Activated CD4-positive, alpha-beta memory T cell treated with anti-CD3 and anti-CD28 coated beads for 36 hours (primary cell): ENCODE measurements around the gene ARID5B. TPM values are rescaled to one million over a fixed set of nuclear protein-coding genes. Genes with fewer than 3 reads are reported as not detected.

Source experiments
- CTCF ChIA-PET: fragments of 350-600 bp; sonication (Branson Sonifier 250); formaldehyde crosslinking; loops from one replicate; lab custom pipeline; 2021; ENCODE audit warnings: antibody characterized with exemption, inconsistent platforms; lab: Charles Lee
- POLR2A ChIA-PET: fragments of 350-600 bp; sonication (Branson Sonifier 250); formaldehyde crosslinking; loops from one replicate; lab custom pipeline; 2021; ENCODE audit warnings: antibody characterized with exemption; lab: Charles Lee
- DNase-seq: peaks from one replicate; pipeline ENCODE4 v3.0.0-alpha.2; 2020
- H3K27ac Mint-ChIP-seq: one replicate; pipeline ENCODE4 v1.8.0; 2021; ENCODE audit warnings: mixed read lengths
- H3K27me3 Mint-ChIP-seq: one replicate; pipeline ENCODE4 v1.8.0; 2021; ENCODE audit warnings: mixed read lengths
- H3K36me3 Mint-ChIP-seq: one replicate; pipeline ENCODE4 v1.8.0; 2021; ENCODE audit warnings: mixed read lengths
- H3K4me1 Mint-ChIP-seq: one replicate; pipeline ENCODE4 v1.8.0; 2021; ENCODE audit warnings: low read depth, mixed read lengths
- H3K4me3 Mint-ChIP-seq: one replicate; pipeline ENCODE4 v1.8.0; 2021; ENCODE audit warnings: mild to moderate bottlenecking, mixed read lengths
- H3K9me3 Mint-ChIP-seq: one replicate; pipeline ENCODE4 v1.8.0; 2021; ENCODE audit warnings: mixed read lengths
- intact Hi-C: fragments of 100-400 bp; cut with micrococcal nuclease; formaldehyde crosslinking; loops from one replicate; pipeline ENCODE4 v1.15.1; 2023
- total RNA-seq, 2 experiments: library from RNA; stranded (reverse); gene quantifications; one replicate each; pipeline ENCODE4 v1.2.3, GENCODE V29; 2021

Gene ARID5B
- total RNA-seq, 2 experiments from 2014 or later, result 79.4 to 79.6 TPM

DNA sequence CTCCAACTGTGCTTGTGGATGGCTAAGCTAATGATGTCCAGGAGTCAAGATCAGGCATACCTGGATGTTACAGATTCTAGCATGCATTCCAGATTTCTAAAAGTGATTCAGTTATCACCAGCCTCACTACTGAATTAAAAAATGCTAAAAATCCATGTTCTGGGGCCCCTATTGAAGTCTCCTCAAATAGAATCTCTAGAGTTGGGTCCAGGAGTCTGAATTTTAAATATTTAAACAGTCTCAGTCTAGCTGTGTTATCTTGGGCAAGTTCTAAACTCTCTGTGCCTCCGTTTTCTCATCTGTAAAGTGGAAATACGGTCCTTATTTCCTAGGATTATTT, 5.0 kb downstream of the ARID5B start:
- Mint-ChIP-seq H3K4me3 (no peak overlapping the region), H3K27ac (no peak overlapping the region), H3K9me3 (no peaks in the 10 kb centered on the region), H3K36me3 (peaks cover 52% of the 10 kb centered on the region), H3K4me1 (peaks cover 54% of the 10 kb centered on the region), H3K27me3 (no peaks in the 10 kb centered on the region)
- no peak for DNase-seq
- intact Hi-C loops, result loop anchor here (10.0 kb wide), 1 partner anchor 2002 kb away; the partner anchor contains the start of gene CCDC6
- CTCF ChIA-PET, result interaction anchor here (1.0 to 2.2 kb wide), 5 partner anchors 10 to 32 kb away, joined by 5 to 11 read pairs (median 7); no protein-coding TSS in a partner anchor
- POLR2A ChIA-PET, result interaction anchor here (1.1 to 5.9 kb wide), 4 partner anchors 28 to 147 kb away, joined by 3 to 67 read pairs (median 3); no protein-coding TSS in a partner anchor

DNA sequence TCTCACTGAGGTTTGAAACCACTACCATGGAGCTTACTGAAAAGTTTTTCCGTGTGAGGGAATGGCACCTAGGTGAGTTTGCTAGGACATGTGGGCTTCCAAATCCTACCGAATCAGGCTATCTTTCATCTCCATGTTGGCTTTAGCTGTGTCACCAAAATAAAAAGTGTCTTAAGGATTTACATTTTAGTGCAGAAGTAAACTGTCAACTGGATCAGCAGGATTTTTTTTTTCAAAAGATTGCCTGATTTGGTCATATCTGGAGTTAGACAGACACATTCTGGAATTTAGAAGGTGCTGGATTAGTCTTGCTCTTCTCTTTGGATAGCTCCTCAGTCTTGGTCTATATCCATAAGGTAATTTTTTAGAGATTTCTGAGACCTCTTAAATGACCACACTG, 5.5 kb downstream of the ARID5B start:
- Mint-ChIP-seq H3K36me3 (peaks cover 53% of the 10 kb centered on the region), H3K27me3 (no peaks in the 10 kb centered on the region), H3K9me3 (no peaks in the 10 kb centered on the region), H3K4me1 (peaks cover 58% of the 10 kb centered on the region), H3K4me3 (no peak overlapping the region), H3K27ac (peak overlapping the region; percentile 33)
- DNase-seq, result no peak
- ChIA-PET POLR2A (interaction anchor here (1.3 kb wide), 1 partner anchor 146 kb away, joined by 3 read pairs; no protein-coding TSS in a partner anchor), CTCF (interaction anchor here (1.8 to 2.2 kb wide), 3 partner anchors 10 to 32 kb away, joined by 5 to 11 read pairs (median 7); no protein-coding TSS in a partner anchor)
- intact Hi-C loops, result loop anchor here (10.0 kb wide), 1 partner anchor 2002 kb away; the partner anchor contains the start of gene CCDC6

DNA sequence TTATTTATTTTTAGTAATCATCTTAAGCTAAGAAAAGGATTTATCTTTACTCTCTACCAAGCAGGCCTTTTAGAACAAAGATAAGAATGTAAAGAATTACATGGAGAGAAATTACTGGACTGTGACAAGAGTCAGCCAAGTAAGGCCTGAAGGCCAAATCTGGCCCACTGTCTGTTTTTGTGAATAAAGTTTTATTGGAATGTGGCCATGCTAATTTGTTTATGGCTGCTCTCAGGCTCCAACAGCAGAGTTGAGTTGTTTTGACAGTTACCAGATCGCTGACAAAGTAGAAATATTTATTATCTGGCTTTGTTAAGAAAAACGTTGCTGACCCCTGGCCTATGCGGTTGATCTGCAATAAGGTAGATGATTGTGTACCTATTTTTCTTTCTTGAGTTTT, 6.1 kb downstream of the ARID5B start:
- H3K4me3 Mint-ChIP-seq, result no peak overlapping the region
- peaks cover 61% of the 10 kb centered on the region for H3K4me1 Mint-ChIP-seq
- peaks cover 51% of the 10 kb centered on the region for H3K36me3 Mint-ChIP-seq
- H3K27ac Mint-ChIP-seq, result no peak overlapping the region
- ChIA-PET CTCF (no interaction called here), POLR2A (no interaction called here)
- no peaks in the 10 kb centered on the region for H3K9me3 Mint-ChIP-seq
- intact Hi-C loops, result loop anchor here (10.0 kb wide), 1 partner anchor 2003 kb away; the partner anchor contains the start of gene CCDC6
- no peaks in the 10 kb centered on the region for H3K27me3 Mint-ChIP-seq
- DNase-seq, result no peak

DNA sequence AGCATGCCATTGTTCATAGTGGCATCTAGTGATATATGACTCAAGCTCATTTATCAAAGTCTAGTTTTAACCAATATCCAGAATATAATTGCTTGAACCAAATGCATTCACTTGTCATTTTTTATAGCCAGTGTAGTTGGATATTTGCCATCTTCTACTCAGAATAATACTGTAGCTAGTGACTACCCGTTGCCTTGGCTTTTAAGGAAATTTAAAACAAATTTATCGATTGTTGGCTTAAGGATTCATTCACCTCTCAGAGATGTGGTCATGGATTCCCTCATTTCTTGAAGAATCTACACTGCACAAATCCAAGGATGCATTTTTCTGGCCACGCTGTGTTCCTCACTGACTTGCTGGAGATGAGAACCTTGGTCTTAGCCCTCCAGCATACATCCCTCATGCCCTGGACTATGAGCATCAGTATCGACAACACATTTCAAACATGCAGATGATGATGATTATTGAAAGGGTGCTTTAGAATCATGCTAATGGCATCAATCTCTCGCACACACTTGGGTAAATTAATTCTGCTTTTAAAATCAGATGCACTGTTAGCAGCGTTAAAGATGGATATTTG, 8.8 kb downstream of the ARID5B start:
- ChIA-PET CTCF (no interaction called here), POLR2A (no interaction called here)
- no peak overlapping the region for H3K27ac Mint-ChIP-seq
- no peaks in the 10 kb centered on the region for H3K27me3 Mint-ChIP-seq
- H3K4me3 Mint-ChIP-seq, result no peak overlapping the region
- intact Hi-C loops, result no loop called here
- H3K9me3 Mint-ChIP-seq, result no peaks in the 10 kb centered on the region
- H3K4me1 Mint-ChIP-seq, result peaks cover 73% of the 10 kb centered on the region
- peaks cover 58% of the 10 kb centered on the region for H3K36me3 Mint-ChIP-seq
- no peak for DNase-seq

DNA sequence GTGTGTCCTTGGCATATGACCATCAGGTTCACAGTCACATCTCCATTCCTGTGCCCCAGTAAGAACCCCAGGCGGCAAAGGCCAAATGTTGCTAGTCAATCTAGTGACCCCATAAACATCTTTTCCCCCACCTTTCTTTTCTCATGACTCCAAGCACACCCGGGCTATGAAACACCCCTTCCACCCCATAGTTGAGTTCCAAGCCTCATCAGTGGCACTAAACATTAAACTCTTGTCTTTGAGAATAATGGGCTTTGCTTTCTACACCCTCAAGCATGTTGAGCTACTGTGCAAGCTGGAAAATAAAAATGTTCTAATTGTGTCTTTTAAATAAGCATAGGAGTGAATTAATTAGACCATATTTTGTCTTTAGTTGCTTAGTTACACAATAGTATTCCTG, 9.4 kb downstream of the ARID5B start:
- ChIA-PET POLR2A (no interaction called here), CTCF (no interaction called here)
- H3K9me3 Mint-ChIP-seq, result no peaks in the 10 kb centered on the region
- H3K27ac Mint-ChIP-seq, result no peak overlapping the region
- no peaks in the 10 kb centered on the region for H3K27me3 Mint-ChIP-seq
- intact Hi-C loops, result no loop called here
- H3K4me3 Mint-ChIP-seq, result no peak overlapping the region
- H3K36me3 Mint-ChIP-seq, result peaks cover 61% of the 10 kb centered on the region
- no peak for DNase-seq
- H3K4me1 Mint-ChIP-seq, result peaks cover 70% of the 10 kb centered on the region

DNA sequence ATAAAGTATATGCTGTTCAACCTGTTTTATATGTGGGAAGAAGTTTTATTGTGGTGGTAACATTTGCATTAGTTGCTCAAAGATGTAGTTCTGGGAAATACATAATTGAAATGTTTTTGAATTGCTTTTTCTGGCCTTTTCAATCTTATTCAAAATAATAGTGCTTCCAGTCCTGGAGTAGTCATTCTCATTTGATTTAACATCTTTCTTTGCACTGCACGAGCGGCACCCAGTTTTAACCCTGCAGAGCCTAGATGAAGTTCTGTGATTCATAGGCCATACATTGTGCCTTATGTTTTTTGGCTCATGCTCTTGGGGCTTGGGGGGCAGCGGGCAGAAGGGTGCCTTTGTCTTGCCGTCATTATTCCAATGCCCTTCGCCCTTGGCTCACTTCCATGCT, 9.9 kb downstream of the ARID5B start:
- intact Hi-C loops, result no loop called here
- no peaks in the 10 kb centered on the region for H3K27me3 Mint-ChIP-seq
- no peak for DNase-seq
- H3K4me3 Mint-ChIP-seq, result no peak overlapping the region
- H3K36me3 Mint-ChIP-seq, result peaks cover 61% of the 10 kb centered on the region
- ChIA-PET POLR2A (no interaction called here), CTCF (no interaction called here)
- no peak overlapping the region for H3K27ac Mint-ChIP-seq
- H3K4me1 Mint-ChIP-seq, result peaks cover 66% of the 10 kb centered on the region
- H3K9me3 Mint-ChIP-seq, result no peaks in the 10 kb centered on the region

DNA sequence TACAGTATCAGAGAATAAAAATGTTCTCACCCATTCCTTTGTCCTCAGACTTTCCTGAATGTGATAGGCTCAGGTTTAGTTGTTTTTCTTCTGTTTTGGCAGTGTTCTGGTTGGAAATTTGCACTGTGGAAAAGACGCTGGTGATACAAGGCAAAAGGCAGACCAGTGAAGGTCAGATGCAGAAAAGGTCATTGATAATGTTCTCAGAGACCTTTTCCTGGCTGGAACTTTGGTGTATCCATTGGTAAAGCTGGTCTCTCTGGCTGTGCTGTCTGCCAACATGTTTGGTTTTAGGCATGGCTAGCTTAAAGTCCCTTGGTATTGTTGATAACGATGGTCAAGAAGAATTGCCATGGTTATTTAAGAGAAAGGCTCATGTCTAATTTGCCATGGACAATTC, 11.5 kb downstream of the ARID5B start:
- no peaks in the 10 kb centered on the region for H3K27me3 Mint-ChIP-seq
- intact Hi-C loops, result no loop called here
- no peak for DNase-seq
- no peak overlapping the region for H3K4me3 Mint-ChIP-seq
- peak overlapping the region; percentile 30 for H3K27ac Mint-ChIP-seq
- ChIA-PET CTCF (interaction anchor here (1.3 kb wide), 1 partner anchor 16 kb away, joined by 4 read pairs; no protein-coding TSS in a partner anchor), POLR2A (no interaction called here)
- H3K9me3 Mint-ChIP-seq, result peaks cover 4% of the 10 kb centered on the region
- H3K36me3 Mint-ChIP-seq, result peaks cover 69% of the 10 kb centered on the region
- peaks cover 70% of the 10 kb centered on the region for H3K4me1 Mint-ChIP-seq

DNA sequence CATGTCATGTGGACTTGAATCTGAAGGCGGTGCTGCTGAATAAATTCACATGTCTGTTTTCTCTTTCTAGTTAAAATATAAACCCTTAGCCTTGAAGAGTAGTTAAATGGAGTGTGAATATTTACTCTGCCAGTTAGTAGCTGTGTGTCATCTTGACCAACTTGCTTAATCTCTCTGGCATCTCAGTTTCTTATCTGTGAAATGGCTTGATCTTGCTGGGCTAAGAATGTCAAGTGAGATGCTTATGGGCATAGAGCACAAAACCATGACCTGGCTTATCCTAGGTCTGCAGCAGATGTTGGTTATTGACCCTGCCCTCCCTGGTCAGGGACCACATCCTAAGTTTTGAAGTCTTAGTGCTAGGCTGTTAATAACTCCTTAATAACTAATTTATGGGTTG, 16.6 kb downstream of the ARID5B start:
- Mint-ChIP-seq H3K36me3 (peaks cover 70% of the 10 kb centered on the region), H3K27me3 (no peaks in the 10 kb centered on the region), H3K9me3 (peaks cover 7% of the 10 kb centered on the region), H3K4me3 (no peak overlapping the region), H3K4me1 (peaks cover 69% of the 10 kb centered on the region), H3K27ac (peak overlapping the region; percentile 29)
- ChIA-PET POLR2A (no interaction called here), CTCF (no interaction called here)
- DNase-seq, result no peak
- intact Hi-C loops, result no loop called here

DNA sequence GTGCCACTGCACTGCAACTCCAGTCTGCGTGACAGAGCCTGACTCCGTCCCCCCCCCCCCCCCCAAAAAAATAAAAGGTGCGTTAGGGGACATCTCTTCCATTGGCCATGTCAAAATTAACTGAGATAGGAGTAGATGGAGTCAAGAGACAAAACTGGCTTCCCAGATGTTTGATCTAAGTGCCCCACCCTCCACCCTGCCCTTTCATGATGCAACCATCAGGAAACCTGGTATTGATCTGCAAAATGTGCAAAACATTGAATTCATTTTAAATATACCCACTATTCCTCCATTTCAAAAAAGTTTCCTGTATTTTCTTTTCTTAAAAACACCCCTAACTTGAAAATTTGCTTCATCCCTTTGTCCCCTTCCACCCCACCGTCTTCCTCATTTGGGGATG, 17.5 kb downstream of the ARID5B start:
- H3K36me3 Mint-ChIP-seq, result peaks cover 72% of the 10 kb centered on the region
- H3K27ac Mint-ChIP-seq, result peak overlapping the region; percentile 15

DNA sequence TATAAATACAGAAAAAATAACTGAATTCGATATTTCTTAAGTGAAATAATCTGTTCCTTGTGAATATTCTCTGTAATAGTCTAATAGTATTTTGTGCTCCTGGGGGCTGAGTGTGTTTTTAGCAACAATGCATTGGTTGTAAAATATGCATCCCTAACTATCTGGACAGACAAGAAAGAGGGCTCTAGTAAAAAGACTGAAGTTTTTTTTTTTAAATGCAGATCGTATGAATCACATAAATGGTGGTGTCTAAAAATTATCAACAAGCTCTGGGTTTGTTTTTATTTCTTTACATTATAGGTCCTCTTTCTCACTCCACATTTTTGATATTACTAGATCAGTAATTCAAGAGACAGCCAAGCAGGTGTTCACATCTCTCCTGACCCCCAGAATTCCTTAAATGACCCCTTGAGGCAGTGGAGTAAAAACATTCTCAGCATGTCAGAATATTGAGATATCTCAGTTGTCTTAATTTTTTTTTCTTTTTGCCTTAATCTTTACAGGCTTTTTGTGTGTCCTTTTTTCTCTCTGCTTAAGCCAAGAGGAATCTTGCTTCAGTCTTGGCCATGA, 18.2 kb downstream of the ARID5B start:
- Mint-ChIP-seq H3K9me3 (peaks cover 7% of the 10 kb centered on the region), H3K4me1 (peaks cover 72% of the 10 kb centered on the region), H3K27ac (no peak overlapping the region), H3K4me3 (no peak overlapping the region), H3K36me3 (peaks cover 72% of the 10 kb centered on the region), H3K27me3 (no peaks in the 10 kb centered on the region)
- ChIA-PET POLR2A (no interaction called here), CTCF (no interaction called here)
- intact Hi-C loops, result no loop called here
- DNase-seq, result no peak

More for the DNA sequence above, 17.5 kb downstream of the ARID5B start:
- no peak for DNase-seq
- Mint-ChIP-seq H3K4me1 (peaks cover 75% of the 10 kb centered on the region), H3K27me3 (no peaks in the 10 kb centered on the region), H3K9me3 (peaks cover 7% of the 10 kb centered on the region), H3K4me3 (no peak overlapping the region)
- ChIA-PET CTCF (no interaction called here), POLR2A (no interaction called here)
- intact Hi-C loops, result no loop called here

DNA sequence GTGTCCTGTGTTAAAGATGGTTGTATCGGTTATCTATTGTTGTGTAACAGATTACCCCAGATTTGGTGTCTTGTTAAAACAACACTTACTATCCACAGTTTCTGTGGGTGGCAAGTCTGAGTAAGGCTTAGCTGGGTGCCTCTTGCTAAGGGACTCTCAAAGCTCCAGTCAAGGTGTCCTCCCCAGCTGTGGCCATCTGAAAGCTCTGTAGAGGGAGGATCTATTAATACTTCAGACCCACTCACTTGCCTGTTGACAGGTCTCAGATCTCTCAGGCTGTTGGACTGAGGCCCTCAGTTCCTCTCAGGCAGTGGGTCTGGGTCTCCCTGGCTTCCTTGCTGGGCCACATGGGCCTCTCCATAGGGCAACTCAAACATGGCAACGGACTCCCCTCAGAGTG, 19.6 kb downstream of the ARID5B start:
- H3K9me3 Mint-ChIP-seq, result peaks cover 7% of the 10 kb centered on the region
- ChIA-PET CTCF (no interaction called here), POLR2A (no interaction called here)
- no peak overlapping the region for H3K4me3 Mint-ChIP-seq
- peaks cover 72% of the 10 kb centered on the region for H3K36me3 Mint-ChIP-seq
- H3K27me3 Mint-ChIP-seq, result no peaks in the 10 kb centered on the region
- no peak for DNase-seq
- no peak overlapping the region for H3K27ac Mint-ChIP-seq
- peaks cover 68% of the 10 kb centered on the region for H3K4me1 Mint-ChIP-seq
- intact Hi-C loops, result no loop called here

DNA sequence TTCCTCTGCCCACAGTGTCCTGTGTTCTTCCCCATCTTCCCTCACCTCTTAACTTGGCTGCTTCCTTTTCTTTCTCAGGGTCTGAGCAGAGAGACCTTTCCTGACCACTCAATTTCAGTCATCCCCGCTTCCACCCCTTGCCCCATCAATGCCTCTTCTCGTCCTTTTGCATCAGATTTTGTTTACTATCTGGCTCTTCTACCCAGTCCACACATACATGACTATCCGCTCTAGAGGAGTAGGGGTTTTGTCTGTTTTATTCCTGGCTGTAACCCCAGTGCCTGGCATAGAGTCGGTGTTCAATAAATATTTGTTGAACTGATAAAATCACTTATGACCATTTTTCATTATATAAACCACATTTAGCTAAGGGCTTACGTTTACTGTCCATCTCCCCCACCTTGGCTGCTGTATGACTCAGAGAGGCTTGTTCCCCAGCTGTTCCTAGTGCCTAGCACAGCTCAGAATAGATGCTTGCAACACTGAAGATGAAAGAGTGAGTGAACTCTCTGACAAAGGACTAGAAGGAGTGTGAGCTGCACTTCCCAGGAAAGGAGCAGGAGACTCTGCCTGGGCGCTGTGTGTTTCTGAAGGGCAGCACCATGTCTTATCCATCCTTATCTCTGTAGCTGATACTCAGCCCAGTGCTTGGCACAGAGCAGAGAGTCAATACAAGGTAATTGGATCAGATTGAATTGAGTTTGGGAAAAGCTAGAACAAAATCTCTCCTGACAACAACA, 21.9 kb downstream of the ARID5B start:
- Mint-ChIP-seq H3K4me3 (no peak overlapping the region), H3K27ac (peak overlapping the region; percentile 19), H3K36me3 (peaks cover 65% of the 10 kb centered on the region), H3K9me3 (no peaks in the 10 kb centered on the region), H3K4me1 (peaks cover 50% of the 10 kb centered on the region), H3K27me3 (no peaks in the 10 kb centered on the region)
- intact Hi-C loops, result loop anchor here (2.0 kb wide), 1 partner anchor 13 kb away; no protein-coding TSS in a partner anchor
- CTCF ChIA-PET, result interaction anchor here (1.0 to 1.3 kb wide), 3 partner anchors 9 to 26 kb away, joined by 3 to 5 read pairs (median 3); no protein-coding TSS in a partner anchor
- POLR2A ChIA-PET, result no interaction called here
- no peak for DNase-seq
